ENCODE measurements around the gene GNG12. TPM values are rescaled to one million over a fixed set of nuclear protein-coding genes. Genes with fewer than 3 reads are reported as not detected.

Gene GNG12
- total RNA-seq, 1 experiment from 2014 or later = 12.5 TPM

GRCh38 chr1:67755619-67756018 is 77.6 kb downstream of the GNG12 start:
- intact Hi-C loops (cut with micrococcal nuclease; ENCODE audit: unreplicated experiment) = no loop called here
- CTCF ChIA-PET = no interaction called here
- H3K4me3 Mint-ChIP-seq (ENCODE audit: unreplicated experiment) = no peak overlapping the region

GRCh38 chr1:67755160-67755559 is 78.1 kb downstream of the GNG12 start:
- no peak overlapping the region for H3K4me3 ChIP-seq (ENCODE audit: low read depth, low read length)
- Mint-ChIP-seq H3K27me3 (ENCODE audit: insufficient read depth, unreplicated experiment) (no peaks in the 10 kb centered on the region), H3K9me3 (ENCODE audit: unreplicated experiment) (no peaks in the 10 kb centered on the region), H3K4me1 (ENCODE audit: low read depth, unreplicated experiment) (peaks cover 24% of the 10 kb centered on the region), H3K36me3 (ENCODE audit: insufficient read depth, unreplicated experiment) (peaks cover 17% of the 10 kb centered on the region), H3K4me3 (ENCODE audit: unreplicated experiment) (no peak overlapping the region), H3K27ac (ENCODE audit: unreplicated experiment) (no peak overlapping the region)
- POLR2A ChIA-PET = no interaction called here
- no peaks in the 10 kb centered on the region for H3K27me3 ChIP-seq (replicated peaks; ENCODE audit: control insufficient read depth, insufficient read depth, low read length)
- no peaks in the 10 kb centered on the region; the same call in 1 of the 2 replicates for H3K36me3 ChIP-seq (ENCODE audit: control insufficient read depth, insufficient read depth, low read length)
- no peak for TF ChIP-seq CTCF (IDR thresholded peaks at IDR 0.05; ENCODE audit: insufficient read depth in 1 of 2, low read depth in 1 of 2, low read length in 1 of 2, severe bottlenecking in 1 of 2, unreplicated experiment in 1 of 2)
- BruUV-seq (replicated peaks) = no TSS peak
- no peak for DNase-seq
- H3K9me3 ChIP-seq = no peaks in the 10 kb centered on the region
- intact Hi-C loops (cut with micrococcal nuclease; ENCODE audit: unreplicated experiment) = no loop called here
- CTCF ChIA-PET = no interaction called here
- H3K4me1 ChIP-seq = peaks cover 44% of the 10 kb centered on the region

More at GRCh38 chr1:67755619-67756018, 77.6 kb downstream of the GNG12 start:
- no TSS peak for BruUV-seq (replicated peaks)
- no peak for TF ChIP-seq CTCF (IDR thresholded peaks at IDR 0.05; ENCODE audit: insufficient read depth in 1 of 2, low read depth in 1 of 2, low read length in 1 of 2, severe bottlenecking in 1 of 2, unreplicated experiment in 1 of 2)
- peaks cover 24% of the 10 kb centered on the region for H3K4me1 Mint-ChIP-seq (ENCODE audit: low read depth, unreplicated experiment)
- Histone ChIP-seq H3K9me3 (no peaks in the 10 kb centered on the region), H3K4me1 (peaks cover 44% of the 10 kb centered on the region), H3K27me3 (replicated peaks; ENCODE audit: control insufficient read depth, insufficient read depth, low read length) (no peaks in the 10 kb centered on the region), H3K4me3 (ENCODE audit: low read depth, low read length) (no peak overlapping the region), H3K36me3 (ENCODE audit: control insufficient read depth, insufficient read depth, low read length) (no peaks in the 10 kb centered on the region; the same call in 1 of the 2 replicates)
- POLR2A ChIA-PET = no interaction called here
- DNase-seq = no peak
- H3K9me3 Mint-ChIP-seq (ENCODE audit: unreplicated experiment) = no peaks in the 10 kb centered on the region
- no peaks in the 10 kb centered on the region for H3K27me3 Mint-ChIP-seq (ENCODE audit: insufficient read depth, unreplicated experiment)
- peaks cover 17% of the 10 kb centered on the region for H3K36me3 Mint-ChIP-seq (ENCODE audit: insufficient read depth, unreplicated experiment)
- H3K27ac Mint-ChIP-seq (ENCODE audit: unreplicated experiment) = no peak overlapping the region

- Histone ChIP-seq H3K4me3 (ENCODE audit: low read depth, low read length) (no peak overlapping the region), H3K9me3 (no peaks in the 10 kb centered on the region), H3K36me3 (ENCODE audit: control insufficient read depth, insufficient read depth, low read length) (no peaks in the 10 kb centered on the region; the same call in 1 of the 2 replicates), H3K27me3 (replicated peaks; ENCODE audit: control insufficient read depth, insufficient read depth, low read length) (no peaks in the 10 kb centered on the region), H3K4me1 (peaks cover 42% of the 10 kb centered on the region)
- Mint-ChIP-seq H3K4me3 (ENCODE audit: unreplicated experiment) (no peak overlapping the region), H3K27ac (ENCODE audit: unreplicated experiment) (peak overlapping the region; percentile 72), H3K27me3 (ENCODE audit: insufficient read depth, unreplicated experiment) (no peaks in the 10 kb centered on the region), H3K9me3 (ENCODE audit: unreplicated experiment) (no peaks in the 10 kb centered on the region), H3K36me3 (ENCODE audit: insufficient read depth, unreplicated experiment) (peaks cover 17% of the 10 kb centered on the region), H3K4me1 (ENCODE audit: low read depth, unreplicated experiment) (peaks cover 24% of the 10 kb centered on the region)
- ChIA-PET CTCF (interaction anchor here (1.3 kb wide), 1 partner anchor 222 kb away, joined by 3 read pairs; no protein-coding TSS in a partner anchor), POLR2A (no interaction called here)
- intact Hi-C loops (cut with micrococcal nuclease; ENCODE audit: unreplicated experiment) = no loop called here
- BruUV-seq (replicated peaks) = no TSS peak
- TF ChIP-seq CTCF (IDR thresholded peaks at IDR 0.05; ENCODE audit: insufficient read depth in 1 of 2, low read depth in 1 of 2, low read length in 1 of 2, severe bottlenecking in 1 of 2, unreplicated experiment in 1 of 2) = no peak
- no peak for DNase-seq
Measured at GRCh38 chr1:67754526-67754920, 78.7 kb downstream of the GNG12 start.
